Inferior parietal cortex (tissue), 1 donor: ENCODE measurements around the gene PRDM12.

Experiments
- DNase-seq: peaks from one replicate; pipeline ENCODE4 v3.0.0-alpha.2; 2016; ENCODE audit errors: extremely low spot score

PRDM12 gene

GRCh38 chr9:130720762-130721161 lies 56.4 kb downstream of the PRDM12 start:
- no peak for DNase-seq

GRCh38 chr9:130728721-130729120 lies 64.3 kb downstream of the PRDM12 start:
- no peak for DNase-seq

GRCh38 chr9:130729145-130729544 lies 64.8 kb downstream of the PRDM12 start:
- no peak for DNase-seq

GRCh38 chr9:130731355-130731754 lies 67.0 kb downstream of the PRDM12 start:
- DNase-seq: no peak

- no peak for DNase-seq
Measured at GRCh38 chr9:130732136-130732535, 67.7 kb downstream of the PRDM12 start.
